Neuronal stem cell (in vitro differentiated cells): ENCODE results near the gene ATP2B1.

Experiments used
- DNase-seq: peaks from one replicate; pipeline ENCODE4 v3.0.0-alpha.2; 2013; ENCODE audit warnings: low spot score
- H2AFZ ChIP-seq: one replicate; pipeline ENCODE4 v1.6.1; 2013; ENCODE audit warnings: mild to moderate bottlenecking, low read length, inconsistent platforms
- H2AK5ac ChIP-seq: 2 replicates; pipeline ENCODE4 v1.6.1; 2013; ENCODE audit warnings: low read depth, mild to moderate bottlenecking, inconsistent platforms, low read length, moderate library complexity, mixed read lengths
- H2BK120ac ChIP-seq: 2 replicates; pipeline ENCODE4 v1.6.1; 2013; ENCODE audit warnings: low read depth, mild to moderate bottlenecking, inconsistent platforms, low read length, moderate library complexity, mixed read lengths
- H2BK12ac ChIP-seq: one replicate; pipeline ENCODE4 v1.6.1; 2013; ENCODE audit warnings: low read length, inconsistent platforms
- H2BK15ac ChIP-seq: 2 replicates; pipeline ENCODE4 v1.6.1; 2013; ENCODE audit warnings: mild to moderate bottlenecking, low read length, inconsistent platforms, mixed read lengths
- H2BK5ac ChIP-seq: one replicate; pipeline ENCODE4 v1.6.1; 2013; ENCODE audit warnings: inconsistent platforms, mild to moderate bottlenecking, low read length, moderate library complexity
- H3K14ac ChIP-seq: one replicate; pipeline ENCODE4 v1.6.1; 2013; ENCODE audit warnings: low read length, inconsistent platforms
- H3K18ac ChIP-seq: 2 replicates; pipeline ENCODE4 v1.6.1; 2013; ENCODE audit warnings: low read length, inconsistent platforms
- H3K23ac ChIP-seq: 2 replicates; pipeline ENCODE4 v1.6.1; 2013; ENCODE audit warnings: low read depth, mild to moderate bottlenecking, mixed read lengths, low read length, inconsistent platforms; ENCODE audit not compliant: poor library complexity
- H3K27ac ChIP-seq: replicated peaks from 3 replicates; pipeline ENCODE4 v1.5.1; 2013; ENCODE audit warnings: low read length, inconsistent platforms
- H3K27me3 ChIP-seq, 3 experiments: 2 replicates each; pipeline ENCODE4 v1.6.1; 2013; ENCODE audit warnings: low read length in 3 of 3, mild to moderate bottlenecking in 2 of 3, inconsistent platforms in 1 of 3, low read depth in 1 of 3, mixed read lengths in 1 of 3, moderate library complexity in 1 of 3; ENCODE audit not compliant: control insufficient read depth in 3 of 3, insufficient read depth in 3 of 3
- H3K36me3 ChIP-seq, 2 donors: replicated peaks in 1 of 2; 2 replicates each; pipeline ENCODE4 v1.6.1; 2013; ENCODE audit warnings: low read length in 2 of 2; ENCODE audit not compliant: control insufficient read depth in 2 of 2, insufficient read depth in 2 of 2
- H3K4ac ChIP-seq: 2 replicates; pipeline ENCODE4 v1.6.1; 2013; ENCODE audit warnings: inconsistent platforms, mild to moderate bottlenecking, low read length, moderate library complexity
- H3K4me1 ChIP-seq, 2 donors: 1 replicate in 1 of 2; 2 replicates in 1 of 2; pipeline ENCODE4 v1.6.1; 2013; ENCODE audit warnings: low read length in 2 of 2, low read depth in 1 of 2; ENCODE audit not compliant: control insufficient read depth in 2 of 2, insufficient read depth in 1 of 2
- H3K4me2 ChIP-seq: one replicate; pipeline ENCODE4 v1.6.1; 2013; ENCODE audit warnings: mild to moderate bottlenecking, low read length, inconsistent platforms; ENCODE audit not compliant: insufficient read depth, poor library complexity, severe bottlenecking
- H3K4me3 ChIP-seq, 2 donors: 2 replicates each; pipeline ENCODE4 v1.5.1; 2013; ENCODE audit warnings: low read length in 2 of 2, mild to moderate bottlenecking in 2 of 2, inconsistent platforms in 1 of 2, moderate library complexity in 1 of 2
- H3K79me1 ChIP-seq: one replicate; pipeline ENCODE4 v1.6.1; 2013; ENCODE audit warnings: low read depth, mild to moderate bottlenecking, inconsistent platforms, low read length, moderate library complexity
- H3K9ac ChIP-seq: one replicate; pipeline ENCODE4 v1.6.1; 2013; ENCODE audit warnings: mild to moderate bottlenecking, low read depth, low read length, inconsistent platforms; ENCODE audit not compliant: poor library complexity
- H3K9me3 ChIP-seq, 2 donors: replicated peaks in 1 of 2; 2 replicates each; pipeline versions ENCODE3 to v1.6.1; 2013; ENCODE audit warnings: low read length in 2 of 2, mild to moderate bottlenecking in 2 of 2, inconsistent platforms in 1 of 2, low read depth in 1 of 2, mixed read lengths in 1 of 2, moderate library complexity in 1 of 2; ENCODE audit not compliant: control insufficient read depth in 2 of 2, insufficient read depth in 1 of 2
- H4K8ac ChIP-seq: one replicate; pipeline ENCODE4 v1.6.1; 2013; ENCODE audit warnings: low read depth, mild to moderate bottlenecking, inconsistent platforms, low read length, moderate library complexity
- H4K91ac ChIP-seq: one replicate; pipeline ENCODE4 v1.6.1; 2013; ENCODE audit warnings: low read length, low read depth, mild to moderate bottlenecking, inconsistent platforms; ENCODE audit not compliant: poor library complexity
- WGBS, 2 donors: extraction: QIAGEN DNeasy Blood & Tissue Kit; methylation state at CpG; one replicate each; pipeline ENCODE4 v1.1.7; 2013; ENCODE audit warnings: missing lambda C conversion rate in 2 of 2, mixed read lengths in 1 of 2; ENCODE audit not compliant: insufficient read length in 2 of 2, insufficient replicate concordance in 1 of 2; ENCODE audit errors: extremely low coverage in 2 of 2; 5-methylcytosine and 5-hydroxymethylcytosine counted together

The ATP2B1 gene

GRCh38 chr12:89632778-89633177, 75.9 kb downstream of the ATP2B1 start:
- Histone ChIP-seq H2AFZ (no peak overlapping the region), H4K8ac (no peak overlapping the region), H3K23ac (no peak overlapping the region), H3K4me1 (no peaks in the 10 kb centered on the region), H3K4me3 (no peak overlapping the region), H4K91ac (no peak overlapping the region), H2AK5ac (no peak overlapping the region), H3K36me3 (peaks cover 4 to 46% of the 10 kb centered on the region in 2 donors), H2BK15ac (no peak overlapping the region), H3K18ac (no peak overlapping the region), H2BK5ac (no peak overlapping the region), H3K4me2 (no peak overlapping the region), H2BK12ac (no peak overlapping the region), H3K14ac (no peak overlapping the region), H3K9ac (no peak overlapping the region), H3K4ac (no peak overlapping the region), H3K27ac (no peak overlapping the region), H3K9me3 (no peaks in the 10 kb centered on the region), H2BK120ac (no peak overlapping the region), H3K79me1 (peaks cover 1% of the 10 kb centered on the region), H3K27me3 (no peaks in the 10 kb centered on the region)
- WGBS, 2 donors: no CpG with 5 or more reads among the region's 1 CpG
- no peak for DNase-seq

- Histone ChIP-seq H3K79me1 (no peaks in the 10 kb centered on the region), H3K9me3 (no peaks in the 10 kb centered on the region), H3K4me3 (no peak overlapping the region), H2BK15ac (no peak overlapping the region), H3K9ac (no peak overlapping the region), H2AK5ac (no peak overlapping the region), H3K4ac (no peak overlapping the region), H3K27me3 (no peaks in the 10 kb centered on the region), H2AFZ (no peak overlapping the region), H3K4me2 (no peak overlapping the region), H2BK5ac (no peak overlapping the region), H2BK12ac (no peak overlapping the region), H3K18ac (no peak overlapping the region), H4K8ac (no peak overlapping the region), H3K14ac (no peak overlapping the region), H3K4me1 (no peaks in the 10 kb centered on the region), H2BK120ac (no peak overlapping the region), H4K91ac (no peak overlapping the region), H3K23ac (no peak overlapping the region), H3K36me3 (peaks cover 2 to 52% of the 10 kb centered on the region in 2 donors), H3K27ac (no peak overlapping the region)
- DNase-seq: no peak
Observed at GRCh38 chr12:89622115-89622514, 86.5 kb downstream of the ATP2B1 start.

DNA sequence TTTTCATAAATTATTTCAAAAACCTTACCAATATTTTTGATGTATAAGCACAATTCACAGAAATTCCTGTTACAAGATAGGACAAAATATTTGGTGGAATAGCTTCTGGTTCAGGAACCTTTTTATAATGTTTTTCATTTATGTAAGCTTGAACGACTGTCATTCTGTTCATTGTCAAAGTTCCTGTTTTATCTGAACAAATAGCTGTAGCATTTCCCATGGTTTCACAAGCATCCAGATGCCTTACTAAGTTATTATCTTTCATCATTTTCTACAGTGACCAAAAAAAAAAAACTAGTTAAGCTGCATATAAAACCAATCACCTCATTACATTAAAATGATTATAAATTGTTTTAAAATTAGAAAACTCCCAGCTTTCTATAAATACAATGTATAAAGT, 87.1 kb downstream of the ATP2B1 start:
- Histone ChIP-seq H2BK120ac (no peak overlapping the region), H4K8ac (no peak overlapping the region), H3K36me3 (peaks cover 2 to 51% of the 10 kb centered on the region in 2 donors), H3K9ac (no peak overlapping the region), H2BK15ac (no peak overlapping the region), H4K91ac (no peak overlapping the region), H3K18ac (no peak overlapping the region), H3K79me1 (no peaks in the 10 kb centered on the region), H3K9me3 (no peaks in the 10 kb centered on the region), H3K14ac (no peak overlapping the region), H3K27ac (no peak overlapping the region), H3K4me3 (no peak overlapping the region), H2BK5ac (no peak overlapping the region), H2AK5ac (no peak overlapping the region), H3K4ac (no peak overlapping the region), H2BK12ac (no peak overlapping the region), H3K4me1 (no peaks in the 10 kb centered on the region), H3K4me2 (no peak overlapping the region), H3K27me3 (no peaks in the 10 kb centered on the region), H3K23ac (no peak overlapping the region), H2AFZ (no peak overlapping the region)
- WGBS, 2 donors: no CpG with 5 or more reads among the region's 1 CpG
- no peak for DNase-seq

GRCh38 chr12:89619764-89620163, 88.9 kb downstream of the ATP2B1 start:
- Histone ChIP-seq H2BK120ac (no peak overlapping the region), H3K4me2 (no peak overlapping the region), H3K4ac (no peak overlapping the region), H3K9me3 (no peaks in the 10 kb centered on the region), H3K18ac (no peak overlapping the region), H3K23ac (no peak overlapping the region), H3K79me1 (no peaks in the 10 kb centered on the region), H3K14ac (no peak overlapping the region), H2AK5ac (no peak overlapping the region), H3K27me3 (no peaks in the 10 kb centered on the region), H3K27ac (no peak overlapping the region), H4K8ac (no peak overlapping the region), H3K4me3 (no peak overlapping the region), H2BK15ac (no peak overlapping the region), H2BK5ac (no peak overlapping the region), H2BK12ac (no peak overlapping the region), H3K9ac (no peak overlapping the region), H3K4me1 (no peaks in the 10 kb centered on the region), H2AFZ (no peak overlapping the region), H4K91ac (no peak overlapping the region), H3K36me3 (peaks cover 2 to 42% of the 10 kb centered on the region in 2 donors)
- DNase-seq: no peak
- WGBS, 2 donors: no CpG with 5 or more reads among the region's 2 CpGs
